Smooth muscle cell (in vitro differentiated cells): ENCODE measurements around the gene BTN1A1. TPM values are rescaled to one million over a fixed set of nuclear protein-coding genes. Genes with fewer than 3 reads are reported as not detected.
"Not testable (repeated sequence)": the region's sequence is repeated elsewhere in the genome, so short reads cannot be mapped to it uniquely, and the experiment has no call there.

Source experiments
- DNase-seq: peaks from one replicate; lab custom pipeline; 2025; ENCODE audit not compliant: unreplicated experiment; lab: John Stamatoyannopoulos, UW
- H2AFZ ChIP-seq: fragments of 200-600 bp; sonication (generic); 2 replicates; pipeline ENCODE4 v1.6.0; 2016; ENCODE audit warnings: antibody characterized with exemption, low read depth, mild to moderate bottlenecking
- H3F3A ChIP-seq: fragments of 200-600 bp; sonication (generic); 2 replicates; pipeline ENCODE4 v1.6.0; 2017; ENCODE audit warnings: antibody characterized with exemption, low read depth
- H3K27ac ChIP-seq: fragments of 200-600 bp; sonication (generic); 2 replicates; pipeline ENCODE4 v1.5.1; 2016; ENCODE audit warnings: low read depth, mild to moderate bottlenecking
- H3K27me3 ChIP-seq: fragments of 200-600 bp; sonication (generic); 2 replicates; pipeline ENCODE4 v1.6.1; 2016; ENCODE audit warnings: low read depth, mild to moderate bottlenecking
- H3K36me3 ChIP-seq: fragments of 200-600 bp; sonication (generic); 2 replicates; pipeline ENCODE4 v1.5.1; 2016; ENCODE audit warnings: low read depth
- H3K4me1 ChIP-seq: fragments of 200-600 bp; sonication (generic); 2 replicates; pipeline ENCODE4 v1.5.1; 2016; ENCODE audit warnings: low read depth
- H3K4me2 ChIP-seq: fragments of 200-600 bp; sonication (generic); 2 replicates; pipeline ENCODE4 v1.6.0; 2016; ENCODE audit warnings: mild to moderate bottlenecking
- H3K4me3 ChIP-seq: fragments of 200-600 bp; sonication (generic); 2 replicates; pipeline ENCODE4 v1.5.1; 2016; ENCODE audit warnings: mild to moderate bottlenecking
- H3K79me2 ChIP-seq: fragments of 200-600 bp; sonication (generic); 2 replicates; pipeline ENCODE4 v1.6.0; 2016; ENCODE audit warnings: low read depth, mild to moderate bottlenecking
- H3K9ac ChIP-seq: fragments of 200-600 bp; sonication (generic); 2 replicates; pipeline ENCODE4 v1.6.0; 2016; ENCODE audit warnings: low read depth
- H3K9me3 ChIP-seq: fragments of 200-600 bp; sonication (generic); replicated peaks from 2 replicates; pipeline ENCODE4 v1.5.1; 2016; ENCODE audit warnings: low read depth
- H4K20me1 ChIP-seq: fragments of 200-600 bp; sonication (generic); 2 replicates; pipeline ENCODE4 v1.6.0; 2016; ENCODE audit warnings: low read depth
- CTCF ChIP-seq: fragments of 200-600 bp; sonication (generic); IDR thresholded peaks from 2 replicates; pipeline ENCODE4 v1.5.1; 2017; ENCODE audit warnings: borderline replicate concordance, mild to moderate bottlenecking, antibody characterized with exemption; ENCODE audit not compliant: insufficient read depth, poor library complexity, severe bottlenecking
- WGBS: methylation state at CpG from one replicate; pipeline ENCODE4 v1.1.7; 2016; ENCODE audit warnings: low lambda C conversion rate; 5-methylcytosine and 5-hydroxymethylcytosine counted together
- polyA plus RNA-seq: library from polyadenylated mRNA; unstranded; fragments of >200 nt; fragmentation: Nextera tagmentation; extraction: Ambion mirVana; gene quantifications from 2 replicates; pipeline ENCODE4 v1.2.1, GENCODE V29; 2016
- total RNA-seq: library from RNA; depleted of rRNA; stranded (reverse); fragments of >200 nt; gene quantifications from 2 replicates; pipeline ENCODE4 v1.2.3, GENCODE V29; 2014

The BTN1A1 gene
- total and polyA plus RNA-seq, 2 experiments from 2014 or later = not detected

DNA sequence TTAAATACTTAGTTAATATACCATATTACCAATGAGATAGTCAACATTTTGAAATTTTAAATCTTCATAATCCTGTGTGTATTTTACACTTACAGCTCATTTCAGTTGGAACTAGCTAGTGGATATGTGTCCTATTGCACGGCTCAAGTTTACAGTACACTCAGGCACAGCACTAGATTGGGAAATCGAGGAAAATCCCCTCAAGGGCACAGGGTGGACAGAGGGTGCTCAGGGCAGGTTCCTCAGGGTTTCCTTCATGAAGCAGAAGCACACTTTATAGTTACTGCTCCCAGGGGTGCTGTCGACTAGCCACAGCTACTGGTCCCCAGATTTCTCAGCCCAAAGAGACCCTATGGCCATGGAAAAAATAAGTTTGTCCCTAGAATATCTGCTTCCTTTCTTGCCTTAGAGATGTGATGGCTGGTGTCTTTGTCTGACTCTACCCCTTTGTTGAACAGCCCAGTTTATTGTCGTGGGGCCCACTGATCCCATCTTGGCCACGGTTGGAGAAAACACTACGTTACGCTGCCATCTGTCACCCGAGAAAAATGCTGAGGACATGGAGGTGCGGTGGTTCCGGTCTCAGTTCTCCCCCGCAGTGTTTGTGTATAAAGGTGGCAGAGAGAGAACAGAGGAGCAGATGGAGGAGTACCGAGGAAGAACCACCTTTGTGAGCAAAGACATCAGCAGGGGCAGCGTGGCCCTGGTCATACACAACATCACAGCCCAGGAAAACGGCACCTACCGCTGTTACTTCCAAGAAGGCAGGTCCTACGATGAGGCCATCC lies 40.9 kb upstream of the BTN1A1 start:
- Histone ChIP-seq H3F3A (no peaks in the 10 kb centered on the region), H3K4me3 (peak overlapping the region; percentile 74), H3K4me1 (peaks cover 9% of the 10 kb centered on the region), H3K27ac (no peak overlapping the region), H3K9ac (no peak overlapping the region), H2AFZ (no peak overlapping the region), H4K20me1 (peaks cover 8% of the 10 kb centered on the region), H3K36me3 (peaks cover 15% of the 10 kb centered on the region), H3K27me3 (no peaks in the 10 kb centered on the region), H3K79me2 (peaks cover 41% of the 10 kb centered on the region), H3K9me3 (no peaks in the 10 kb centered on the region), H3K4me2 (peak overlapping the region; percentile 79)
- no peak for DNase-seq
- WGBS = 92% methylated on average over 16 of the region's 16 CpGs
- no peak for TF ChIP-seq CTCF

DNA sequence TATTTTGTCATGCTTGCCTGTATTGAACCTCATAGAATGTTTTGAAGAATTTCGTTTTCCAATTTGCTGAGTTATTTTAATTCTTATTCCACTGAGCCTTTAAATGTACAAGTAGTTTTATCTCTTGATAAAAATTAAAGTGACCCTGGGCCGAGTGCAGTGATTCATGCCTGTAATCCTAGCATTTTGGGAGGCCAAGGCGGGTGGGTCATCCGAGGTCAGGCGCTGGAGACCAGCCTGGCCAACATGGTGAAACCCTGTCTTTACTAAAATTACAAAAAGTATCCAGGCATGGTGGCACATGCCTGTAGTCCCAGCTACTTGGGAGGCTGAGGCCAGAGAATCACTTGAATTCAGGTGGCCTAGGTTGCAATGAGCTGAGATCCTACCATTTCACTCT lies 38.8 kb upstream of the BTN1A1 start:
- H3F3A ChIP-seq, DNase-seq, H3K27me3 ChIP-seq, H2AFZ ChIP-seq, H3K9ac ChIP-seq, H4K20me1 ChIP-seq, H3K4me3 ChIP-seq, H3K4me1 ChIP-seq, H3K9me3 ChIP-seq, H3K27ac ChIP-seq: not testable (repeated sequence)
- 77% methylated on average over 5 of the region's 5 CpGs for WGBS
- peaks cover 41% of the 10 kb centered on the region for H3K79me2 ChIP-seq
- peak overlapping the region; percentile 37 for H3K4me2 ChIP-seq
- H3K36me3 ChIP-seq = peaks cover 26% of the 10 kb centered on the region

DNA sequence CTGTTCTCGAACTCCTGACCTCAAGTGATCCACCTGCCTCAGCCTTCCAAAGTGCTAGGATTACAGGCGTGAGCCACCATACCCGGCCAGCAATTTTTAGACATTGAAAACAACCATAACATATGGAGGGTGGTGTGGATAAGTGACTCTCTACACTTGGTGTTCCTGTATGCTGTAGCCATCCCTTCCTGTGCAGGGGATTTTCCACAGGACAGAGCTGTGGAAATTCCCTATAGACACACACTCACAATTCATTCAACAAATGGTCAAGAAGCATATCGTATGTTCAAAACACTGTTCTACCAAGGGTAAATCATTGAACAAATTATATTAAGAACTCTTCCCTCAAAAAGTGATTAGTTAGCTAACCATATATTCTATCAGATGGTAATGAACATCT lies 36.1 kb upstream of the BTN1A1 start:
- WGBS = over 99% methylated on average over 4 of the region's 4 CpGs
- H3K36me3 ChIP-seq = peaks cover 26% of the 10 kb centered on the region

More for the DNA sequence above, 36.1 kb upstream of the BTN1A1 start:
- Histone ChIP-seq H3K4me3 (no peak overlapping the region), H4K20me1 (peaks cover 8% of the 10 kb centered on the region), H2AFZ (no peak overlapping the region), H3K27me3 (no peaks in the 10 kb centered on the region), H3K27ac (no peak overlapping the region), H3K9ac (no peak overlapping the region), H3K9me3 (no peaks in the 10 kb centered on the region), H3K79me2 (peaks cover 29% of the 10 kb centered on the region), H3F3A (no peaks in the 10 kb centered on the region), H3K4me1 (peaks cover 3% of the 10 kb centered on the region), H3K4me2 (no peak overlapping the region)
- DNase-seq = no peak
- no peak for TF ChIP-seq CTCF
